ENCODE data around the gene DPP6. TPM values are rescaled to one million over a fixed set of nuclear protein-coding genes. Genes with fewer than 3 reads are reported as not detected.

Gene DPP6
- total and polyA plus RNA-seq, 2 donors (not counting 1 experiment from before 2014, with no cell fraction given), result not detected

DNA sequence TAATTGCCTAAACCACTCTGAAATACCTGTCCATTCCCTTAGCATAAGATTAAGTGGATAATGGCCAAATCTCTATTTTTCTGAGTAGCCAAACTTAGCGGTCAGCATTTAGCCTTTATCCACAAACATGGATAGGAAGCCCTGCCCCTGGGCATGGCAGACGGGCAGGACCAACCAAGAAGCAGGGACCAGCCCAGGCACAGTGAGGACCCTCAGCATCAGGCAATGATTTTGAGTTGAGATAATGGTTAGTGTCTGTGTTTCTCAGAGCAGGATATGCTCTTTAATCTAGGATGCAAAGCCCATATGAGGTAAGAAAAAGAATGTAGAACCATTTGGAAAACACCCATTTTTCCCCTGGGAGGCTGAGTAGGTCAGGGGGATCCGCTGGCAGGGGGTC is 131.7 kb downstream of the DPP6 start:
- ChIA-PET CTCF (no interaction called here), POLR2A (no interaction called here)
- H3K79me2 ChIP-seq (ENCODE audit: control insufficient read depth, insufficient read depth, low read length), result no peaks in the 10 kb centered on the region
- no peak overlapping the region for H3K27ac ChIP-seq (ENCODE audit: low read length in 2 of 2)
- no peak for DNase-seq
- no peak overlapping the region for H3K4me3 ChIP-seq (ENCODE audit: control extremely low read depth in 1 of 5, extremely low read depth in 1 of 5, insufficient read depth in 1 of 5, low read depth in 2 of 5, low read length in 4 of 5)
- H3K4me2 ChIP-seq (replicated peaks; ENCODE audit: low read depth, low read length, poor library complexity, severe bottlenecking), result no peak overlapping the region
- H3K9me3 ChIP-seq (ENCODE audit: control extremely low read depth in 1 of 3, control insufficient read depth in 2 of 3, insufficient read depth in 1 of 3, low read length in 2 of 3), result peaks cover 0 to 3% (median 0%) of the 10 kb centered on the region in 3 donors
- no peaks in the 10 kb centered on the region for H3K9me3 Mint-ChIP-seq (ENCODE audit: insufficient read depth)
- H3K4me1 ChIP-seq (ENCODE audit: control insufficient read depth in 2 of 2, insufficient read depth in 2 of 2, low read length in 2 of 2), result no peaks in the 10 kb centered on the region
- no peak overlapping the region for H3K4me3 Mint-ChIP-seq
- no peak for ATAC-seq (ENCODE audit: low read depth)
- TF ChIP-seq, protein P1, sequence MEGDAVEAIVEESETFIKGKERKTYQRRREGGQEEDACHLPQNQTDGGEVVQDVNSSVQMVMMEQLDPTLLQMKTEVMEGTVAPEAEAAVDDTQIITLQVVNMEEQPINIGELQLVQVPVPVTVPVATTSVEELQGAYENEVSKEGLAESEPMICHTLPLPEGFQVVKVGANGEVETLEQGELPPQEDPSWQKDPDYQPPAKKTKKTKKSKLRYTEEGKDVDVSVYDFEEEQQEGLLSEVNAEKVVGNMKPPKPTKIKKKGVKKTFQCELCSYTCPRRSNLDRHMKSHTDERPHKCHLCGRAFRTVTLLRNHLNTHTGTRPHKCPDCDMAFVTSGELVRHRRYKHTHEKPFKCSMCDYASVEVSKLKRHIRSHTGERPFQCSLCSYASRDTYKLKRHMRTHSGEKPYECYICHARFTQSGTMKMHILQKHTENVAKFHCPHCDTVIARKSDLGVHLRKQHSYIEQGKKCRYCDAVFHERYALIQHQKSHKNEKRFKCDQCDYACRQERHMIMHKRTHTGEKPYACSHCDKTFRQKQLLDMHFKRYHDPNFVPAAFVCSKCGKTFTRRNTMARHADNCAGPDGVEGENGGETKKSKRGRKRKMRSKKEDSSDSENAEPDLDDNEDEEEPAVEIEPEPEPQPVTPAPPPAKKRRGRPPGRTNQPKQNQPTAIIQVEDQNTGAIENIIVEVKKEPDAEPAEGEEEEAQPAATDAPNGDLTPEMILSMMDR (IDR thresholded peaks at IDR 0.05), result no peak
- TF ChIP-seq EZH2 (IDR thresholded peaks at IDR 0.05; ENCODE audit: borderline replicate concordance, insufficient read depth, low read depth, low read length, poor library complexity, severe bottlenecking), result no peak
- intact Hi-C loops (cut with micrococcal nuclease), result no loop called here
- H3K27me3 Mint-ChIP-seq, result no peaks in the 10 kb centered on the region
- no peak overlapping the region for H3K9ac ChIP-seq (ENCODE audit: low read length)
- no peaks in the 10 kb centered on the region for H3K4me1 Mint-ChIP-seq
- H3K27ac Mint-ChIP-seq, result no peak overlapping the region
- WGBS (ENCODE audit: insufficient coverage), result 60% methylated on average over 1 of the region's 3 CpGs
- H3K36me3 ChIP-seq (replicated peaks in 1 of 2; ENCODE audit: control extremely low read depth in 1 of 2, control insufficient read depth in 1 of 2, extremely low read depth in 1 of 2, insufficient read depth in 2 of 2, low read length in 1 of 2), result no peaks in the 10 kb centered on the region
- no peak overlapping the region for H2AFZ ChIP-seq (ENCODE audit: insufficient read depth, low read depth, low read length, poor library complexity, severe bottlenecking)
- no peaks in the 10 kb centered on the region for H3K27me3 ChIP-seq (replicated peaks in 1 of 4; ENCODE audit: control extremely low read depth in 1 of 4, control insufficient read depth in 3 of 4, insufficient read depth in 4 of 4, low read length in 3 of 4)
- no peaks in the 10 kb centered on the region for H4K20me1 ChIP-seq (ENCODE audit: control insufficient read depth, insufficient read depth, low read length, poor library complexity, severe bottlenecking)

DNA sequence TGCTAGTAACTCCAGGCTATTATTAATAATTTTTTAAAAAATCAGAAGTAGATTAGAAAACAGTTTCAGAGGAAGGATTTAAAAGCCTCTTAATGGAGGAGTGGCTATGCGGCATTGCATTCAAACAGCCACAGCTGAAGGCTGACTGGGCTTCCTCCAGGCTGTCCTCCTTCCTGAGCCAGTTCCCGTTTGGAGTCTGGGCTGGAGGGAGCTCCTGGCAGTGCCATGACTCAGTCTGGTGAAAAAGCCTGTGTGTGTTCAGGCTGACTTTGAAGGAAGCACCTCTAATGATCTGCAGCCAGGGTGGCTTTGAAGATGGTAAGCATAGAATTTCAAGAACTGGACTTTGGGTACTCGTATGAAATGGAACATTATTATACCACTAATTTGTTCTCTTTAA is 134.6 kb downstream of the DPP6 start:
- no peaks in the 10 kb centered on the region for H3K4me1 ChIP-seq (ENCODE audit: control insufficient read depth in 2 of 2, insufficient read depth in 2 of 2, low read length in 2 of 2)
- H4K20me1 ChIP-seq (ENCODE audit: control insufficient read depth, insufficient read depth, low read length, poor library complexity, severe bottlenecking), result no peaks in the 10 kb centered on the region
- no peak overlapping the region for H3K4me2 ChIP-seq (replicated peaks; ENCODE audit: low read depth, low read length, poor library complexity, severe bottlenecking)
- no peaks in the 10 kb centered on the region for H3K4me1 Mint-ChIP-seq
- H3K79me2 ChIP-seq (ENCODE audit: control insufficient read depth, insufficient read depth, low read length), result no peaks in the 10 kb centered on the region
- no peak overlapping the region for H3K9ac ChIP-seq (ENCODE audit: low read length)
- no peaks in the 10 kb centered on the region for H3K36me3 ChIP-seq (replicated peaks in 1 of 2; ENCODE audit: control extremely low read depth in 1 of 2, control insufficient read depth in 1 of 2, extremely low read depth in 1 of 2, insufficient read depth in 2 of 2, low read length in 1 of 2)
- no peaks in the 10 kb centered on the region for H3K27me3 ChIP-seq (replicated peaks in 1 of 4; ENCODE audit: control extremely low read depth in 1 of 4, control insufficient read depth in 3 of 4, insufficient read depth in 4 of 4, low read length in 3 of 4)
- peaks cover 0 to 3% (median 0%) of the 10 kb centered on the region in 3 donors for H3K9me3 ChIP-seq (ENCODE audit: control extremely low read depth in 1 of 3, control insufficient read depth in 2 of 3, insufficient read depth in 1 of 3, low read length in 2 of 3)
- H3K9me3 Mint-ChIP-seq (ENCODE audit: insufficient read depth), result no peaks in the 10 kb centered on the region
- H3K27me3 Mint-ChIP-seq, result no peaks in the 10 kb centered on the region
- intact Hi-C loops (cut with micrococcal nuclease), result no loop called here
- H3K4me3 ChIP-seq (ENCODE audit: control extremely low read depth in 1 of 5, extremely low read depth in 1 of 5, insufficient read depth in 1 of 5, low read depth in 2 of 5, low read length in 4 of 5), result no peak overlapping the region
- H3K4me3 Mint-ChIP-seq, result no peak overlapping the region
- WGBS (ENCODE audit: insufficient coverage), result 71% methylated on average over 2 of the region's 3 CpGs
- POLR2A ChIA-PET, result no interaction called here
- ATAC-seq (ENCODE audit: low read depth) (no peak), DNase-seq (no peak)
- no peak overlapping the region for H3K27ac ChIP-seq (ENCODE audit: low read length in 2 of 2)
- no peak overlapping the region for H2AFZ ChIP-seq (ENCODE audit: insufficient read depth, low read depth, low read length, poor library complexity, severe bottlenecking)
- CTCF ChIA-PET, result no interaction called here
- TF ChIP-seq, protein P1 (IDR thresholded peaks at IDR 0.05), result no peak
- H3K27ac Mint-ChIP-seq, result no peak overlapping the region

All from B cell (primary cell).